Ectodermal cell (in vitro differentiated cells): ENCODE data around the gene HPN.

Experiments used
- H3K27ac ChIP-seq: 2 replicates; pipeline ENCODE4 v1.7.0; 2013; ENCODE audit warnings: mild to moderate bottlenecking, low read depth, low read length; ENCODE audit not compliant: insufficient read depth, poor library complexity, severe bottlenecking
- H3K27me3 ChIP-seq: 2 replicates; pipeline ENCODE4 v1.7.0; 2013; ENCODE audit warnings: mild to moderate bottlenecking, low read length; ENCODE audit not compliant: insufficient read depth, control insufficient read depth, poor library complexity, severe bottlenecking
- H3K36me3 ChIP-seq: one replicate; pipeline ENCODE4 v1.7.0; 2013; ENCODE audit warnings: low read length; ENCODE audit not compliant: control insufficient read depth, insufficient read depth
- H3K4me1 ChIP-seq: one replicate; pipeline ENCODE4 v1.7.0; 2013; ENCODE audit warnings: low read length; ENCODE audit not compliant: control insufficient read depth, insufficient read depth
- H3K4me3 ChIP-seq: 2 replicates; pipeline ENCODE4 v1.7.0; 2013; ENCODE audit warnings: low read depth, low read length, control low read depth; ENCODE audit not compliant: insufficient read depth
- H3K9me3 ChIP-seq: 2 replicates; pipeline ENCODE4 v1.7.0; 2013; ENCODE audit warnings: mild to moderate bottlenecking, low read length, moderate library complexity; ENCODE audit not compliant: control insufficient read depth
- WGBS, 2 experiments: methylation state at CpG; one replicate each; pipeline ENCODE4 v1.1.7; 2013; ENCODE audit warnings: missing lambda C conversion rate in 2 of 2; 5-methylcytosine and 5-hydroxymethylcytosine counted together

HPN gene

GRCh38 chr19:35053667-35054293, 12.3 kb downstream of the HPN start:
- H3K36me3 ChIP-seq = no peaks in the 10 kb centered on the region
- H3K4me1 ChIP-seq = no peaks in the 10 kb centered on the region
- no peak overlapping the region for H3K27ac ChIP-seq
- WGBS, 2 experiments = 86 to 88% methylated on average over 9 of the region's 9 CpGs
- no peaks in the 10 kb centered on the region for H3K9me3 ChIP-seq
- no peaks in the 10 kb centered on the region for H3K27me3 ChIP-seq
- no peak overlapping the region for H3K4me3 ChIP-seq

GRCh38 chr19:35054626-35055025, 13.1 kb downstream of the HPN start:
- Histone ChIP-seq H3K4me1 (no peaks in the 10 kb centered on the region), H3K9me3 (no peaks in the 10 kb centered on the region), H3K4me3 (no peak overlapping the region), H3K27ac (no peak overlapping the region), H3K36me3 (no peaks in the 10 kb centered on the region), H3K27me3 (no peaks in the 10 kb centered on the region)
- WGBS, 2 experiments = 88 to 89% methylated on average over 9 of the region's 9 CpGs

- H3K27ac ChIP-seq = no peak overlapping the region
- 7 to 11% methylated on average over 3 of the region's 3 CpGs for WGBS, 2 experiments
Measured at GRCh38 chr19:35055715-35056179, 14.2 kb downstream of the HPN start.

GRCh38 chr19:35056513-35057063, 15.1 kb downstream of the HPN start:
- H3K27me3 ChIP-seq = no peaks in the 10 kb centered on the region
- 70 to 79% methylated on average over 6 of the region's 6 CpGs for WGBS, 2 experiments
- no peaks in the 10 kb centered on the region for H3K4me1 ChIP-seq
- H3K4me3 ChIP-seq = no peak overlapping the region
- no peaks in the 10 kb centered on the region for H3K9me3 ChIP-seq
- no peak overlapping the region for H3K27ac ChIP-seq
- no peaks in the 10 kb centered on the region for H3K36me3 ChIP-seq

More at GRCh38 chr19:35055715-35056179, 14.2 kb downstream of the HPN start:
- Histone ChIP-seq H3K27me3 (no peaks in the 10 kb centered on the region), H3K36me3 (no peaks in the 10 kb centered on the region), H3K4me1 (no peaks in the 10 kb centered on the region), H3K9me3 (no peaks in the 10 kb centered on the region), H3K4me3 (no peak overlapping the region)

GRCh38 chr19:35058370-35058769, 16.8 kb downstream of the HPN start:
- H3K9me3 ChIP-seq = no peaks in the 10 kb centered on the region
- no peak overlapping the region for H3K27ac ChIP-seq
- 90% methylated on average over 2 of the region's 2 CpGs; no CpG with 5 or more reads in 1 of the 2 experiments for WGBS, 2 experiments
- no peaks in the 10 kb centered on the region for H3K4me1 ChIP-seq
- no peak overlapping the region for H3K4me3 ChIP-seq
- no peaks in the 10 kb centered on the region for H3K27me3 ChIP-seq
- H3K36me3 ChIP-seq = no peaks in the 10 kb centered on the region

- H3K27ac ChIP-seq = no peak overlapping the region
- H3K36me3 ChIP-seq = no peaks in the 10 kb centered on the region
- no peaks in the 10 kb centered on the region for H3K4me1 ChIP-seq
- no peak overlapping the region for H3K4me3 ChIP-seq
- no peaks in the 10 kb centered on the region for H3K9me3 ChIP-seq
- WGBS, 2 experiments = 90 to 93% methylated on average over 26 of the region's 26 CpGs
- H3K27me3 ChIP-seq = no peaks in the 10 kb centered on the region
Measured at GRCh38 chr19:35059006-35059798, 17.7 kb downstream of the HPN start.

- 90 to 91% methylated on average over 15 of the region's 15 CpGs for WGBS, 2 experiments
- Histone ChIP-seq H3K27me3 (no peaks in the 10 kb centered on the region), H3K36me3 (no peaks in the 10 kb centered on the region), H3K4me1 (no peaks in the 10 kb centered on the region), H3K4me3 (no peak overlapping the region), H3K27ac (no peak overlapping the region), H3K9me3 (no peaks in the 10 kb centered on the region)
Measured at GRCh38 chr19:35059799-35060091, 18.2 kb downstream of the HPN start.

- H3K36me3 ChIP-seq = no peaks in the 10 kb centered on the region
- no peak overlapping the region for H3K4me3 ChIP-seq
- no peaks in the 10 kb centered on the region for H3K4me1 ChIP-seq
- no peaks in the 10 kb centered on the region for H3K9me3 ChIP-seq
- 93 to 95% methylated on average over 29 of the region's 29 CpGs for WGBS, 2 experiments
- no peak overlapping the region for H3K27ac ChIP-seq
- H3K27me3 ChIP-seq = no peaks in the 10 kb centered on the region
Measured at GRCh38 chr19:35060160-35060855, 18.8 kb downstream of the HPN start.

- Histone ChIP-seq H3K9me3 (no peaks in the 10 kb centered on the region), H3K27ac (no peak overlapping the region), H3K27me3 (no peaks in the 10 kb centered on the region), H3K4me3 (no peak overlapping the region), H3K36me3 (no peaks in the 10 kb centered on the region), H3K4me1 (no peaks in the 10 kb centered on the region)
- 91 to 95% methylated on average over 7 of the region's 7 CpGs for WGBS, 2 experiments
Measured at GRCh38 chr19:35061583-35062373, 20.3 kb downstream of the HPN start.
